Glutamatergic neuron (in vitro differentiated cells): Measurements from ENCODE around the gene FCHSD1. TPM values are rescaled to one million over a fixed set of nuclear protein-coding genes. Genes with fewer than 3 reads are reported as not detected.

Source experiments
- DNase-seq: peaks from one replicate; pipeline ENCODE4 v3.0.0; 2022
- H3K27ac Mint-ChIP-seq: one replicate; pipeline ENCODE4 v1.8.0; 2020; ENCODE audit warnings: mild to moderate bottlenecking, mixed read lengths, inconsistent platforms; ENCODE audit not compliant: unreplicated experiment
- H3K27me3 Mint-ChIP-seq: one replicate; pipeline ENCODE4 v1.8.0; 2020; ENCODE audit warnings: mild to moderate bottlenecking, moderate library complexity, mixed read lengths, inconsistent platforms; ENCODE audit not compliant: unreplicated experiment
- H3K36me3 Mint-ChIP-seq: one replicate; pipeline ENCODE4 v1.8.0; 2020; ENCODE audit warnings: mild to moderate bottlenecking, mixed read lengths, inconsistent platforms; ENCODE audit not compliant: unreplicated experiment
- H3K4me1 Mint-ChIP-seq: one replicate; pipeline ENCODE4 v1.8.0; 2020; ENCODE audit warnings: mild to moderate bottlenecking, low read depth, mixed read lengths, inconsistent platforms; ENCODE audit not compliant: unreplicated experiment
- H3K4me3 Mint-ChIP-seq: one replicate; pipeline ENCODE4 v1.8.0; 2020; ENCODE audit warnings: mild to moderate bottlenecking, mixed read lengths, inconsistent platforms; ENCODE audit not compliant: unreplicated experiment
- H3K9me3 Mint-ChIP-seq: one replicate; pipeline ENCODE4 v1.8.0; 2020; ENCODE audit warnings: mild to moderate bottlenecking, moderate library complexity, mixed read lengths, inconsistent platforms; ENCODE audit not compliant: unreplicated experiment
- CTCF ChIP-seq: fragments of 200-600 bp; sonication (generic); IDR thresholded peaks from one replicate; pipeline ENCODE4 v1.5.0; 2021; ENCODE audit not compliant: partially characterized antibody, unreplicated experiment
- long read RNA-seq: library from polyadenylated mRNA; unstranded; transcript quantifications from one replicate; pipeline ENCODE4 v2.0.0, GENCODE V29; 2020; ENCODE audit not compliant: unreplicated experiment
- total RNA-seq: library from RNA; stranded (reverse); fragmentation: NEBNext Ultra II Directional; extraction: Animal tissue kit (Norgen Biotek cat#: 25700); gene quantifications from one replicate; pipeline ENCODE4 v1.2.1, GENCODE V29; 2021; ENCODE audit not compliant: unreplicated experiment

The FCHSD1 gene
- total RNA-seq = 25.8 TPM
- long read RNA-seq, full-length matches to known transcripts = 1 of 5 reads
- long read RNA-seq, partial matches to known transcripts = 0 of 5 reads
- long read RNA-seq, other reads (novel, unspliced or antisense) = 4 of 5 reads

- H3K4me1 Mint-ChIP-seq = no peaks in the 10 kb centered on the region
- peaks cover 7% of the 10 kb centered on the region for H3K27me3 Mint-ChIP-seq
- H3K4me3 Mint-ChIP-seq = peak within 1 kb of the TSS; percentile 99
- peak; percentile 94 for DNase-seq
- no peaks in the 10 kb centered on the region for H3K36me3 Mint-ChIP-seq
- no peak within 1 kb of the TSS for H3K27ac Mint-ChIP-seq
- peaks cover 9% of the 10 kb centered on the region for H3K9me3 Mint-ChIP-seq
- no peak for TF ChIP-seq CTCF
Observed at GRCh38 chr5:141650851-141651727, at the start of gene FCHSD1. Gene FCHSD1, minus strand, starts transcription at chr5:141651418. Its CDS starts 50 bp downstream, at chr5:141651368.

- no peak for TF ChIP-seq CTCF
- no peak overlapping the region for H3K4me3 Mint-ChIP-seq
- peaks cover 8% of the 10 kb centered on the region for H3K4me1 Mint-ChIP-seq
- no peaks in the 10 kb centered on the region for H3K36me3 Mint-ChIP-seq
- peak overlapping the region; percentile 38 for H3K27ac Mint-ChIP-seq
- H3K27me3 Mint-ChIP-seq = peaks cover 8% of the 10 kb centered on the region
- DNase-seq = no peak
- H3K9me3 Mint-ChIP-seq = peaks cover 8% of the 10 kb centered on the region
Observed at GRCh38 chr5:141697586-141697985, 46.4 kb upstream of the FCHSD1 start.

- no peak for TF ChIP-seq CTCF
- H3K36me3 Mint-ChIP-seq = no peaks in the 10 kb centered on the region
- peaks cover 8% of the 10 kb centered on the region for H3K4me1 Mint-ChIP-seq
- peaks cover 7% of the 10 kb centered on the region for H3K9me3 Mint-ChIP-seq
- no peak overlapping the region for H3K4me3 Mint-ChIP-seq
- H3K27me3 Mint-ChIP-seq = peaks cover 8% of the 10 kb centered on the region
- no peak overlapping the region for H3K27ac Mint-ChIP-seq
- no peak for DNase-seq
Observed at GRCh38 chr5:141696431-141696830, 45.2 kb upstream of the FCHSD1 start.

GRCh38 chr5:141695627-141696215 is 44.5 kb upstream of the FCHSD1 start:
- H3K36me3 Mint-ChIP-seq = no peaks in the 10 kb centered on the region
- peak; percentile 32 for DNase-seq
- H3K27me3 Mint-ChIP-seq = peaks cover 8% of the 10 kb centered on the region
- peaks cover 4% of the 10 kb centered on the region for H3K4me1 Mint-ChIP-seq
- no peak for TF ChIP-seq CTCF
- H3K4me3 Mint-ChIP-seq = no peak overlapping the region
- no peak overlapping the region for H3K27ac Mint-ChIP-seq
- peaks cover 11% of the 10 kb centered on the region for H3K9me3 Mint-ChIP-seq

- H3K4me1 Mint-ChIP-seq = peaks cover 4% of the 10 kb centered on the region
- no peak for TF ChIP-seq CTCF
- H3K27ac Mint-ChIP-seq = no peak overlapping the region
- peaks cover 11% of the 10 kb centered on the region for H3K9me3 Mint-ChIP-seq
- DNase-seq = no peak
- no peak overlapping the region for H3K4me3 Mint-ChIP-seq
- peaks cover 8% of the 10 kb centered on the region for H3K27me3 Mint-ChIP-seq
- H3K36me3 Mint-ChIP-seq = no peaks in the 10 kb centered on the region
Observed at GRCh38 chr5:141694479-141694878, 43.3 kb upstream of the FCHSD1 start.
